ENCODE measurements around the gene CDC42EP1. TPM values are rescaled to one million over a fixed set of nuclear protein-coding genes. Genes with fewer than 3 reads are reported as not detected.
"Not testable (repeated sequence)": the region's sequence is repeated elsewhere in the genome, so short reads cannot be mapped to it uniquely, and the experiment has no call there.

CDC42EP1 gene
- total RNA-seq, 2 donors from 2014 or later, result 4.0 to 4.6 TPM

DNA sequence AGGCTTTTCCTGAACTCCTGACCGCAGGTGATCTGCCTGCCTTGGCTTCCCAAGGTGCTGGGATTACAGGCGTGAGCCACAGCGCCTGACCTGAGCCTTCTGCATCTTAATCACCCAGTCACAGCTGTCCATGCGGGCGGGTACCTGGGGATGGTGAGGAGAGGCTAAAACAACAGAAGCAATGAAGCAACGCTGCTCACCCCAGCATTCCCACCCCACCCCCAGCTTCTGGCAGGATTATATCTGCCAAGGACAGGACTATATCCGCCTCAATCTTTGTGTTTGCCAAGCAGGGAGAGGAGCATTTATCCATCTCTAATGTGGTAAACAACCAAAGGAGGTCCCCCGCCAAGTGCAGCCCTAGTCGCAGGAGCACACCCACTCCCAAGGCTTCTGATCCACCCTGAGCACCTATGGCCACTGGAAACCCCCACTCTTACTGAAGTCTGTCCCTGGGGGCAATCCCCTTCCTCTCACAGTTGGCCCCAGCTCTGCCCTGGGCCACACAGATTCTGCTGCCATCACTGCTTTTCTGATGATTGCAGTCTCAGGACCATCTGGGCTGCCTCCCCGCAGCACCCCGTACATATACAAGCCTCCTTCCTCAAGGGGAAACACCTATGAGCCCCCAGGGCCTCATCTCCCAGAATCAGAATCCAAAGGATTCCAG, 28.4 kb downstream of the CDC42EP1 start:
- H3K36me3 Mint-ChIP-seq (ENCODE audit: insufficient read depth in 2 of 2), result no peaks in the 10 kb centered on the region

DNA sequence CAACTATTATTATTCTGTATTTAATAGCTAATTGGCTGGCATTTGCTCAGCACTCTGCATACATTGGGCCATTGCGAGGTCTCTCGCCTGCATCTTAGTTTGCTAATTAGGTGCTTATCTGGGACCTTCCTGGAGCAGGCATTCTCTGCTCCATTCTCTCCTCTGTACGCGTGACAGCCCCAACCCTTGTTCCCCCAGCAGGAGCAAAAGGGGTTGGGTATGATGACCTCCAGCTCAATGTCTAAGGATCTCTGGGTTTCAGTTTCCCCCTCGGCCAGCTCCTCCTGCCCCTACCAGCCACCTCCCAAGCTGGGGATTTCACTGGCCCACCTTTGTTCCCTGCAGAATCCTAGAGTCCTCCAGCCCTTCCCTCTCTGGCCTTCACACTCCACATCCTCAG, 29.4 kb downstream of the CDC42EP1 start:
- H3K27me3 Mint-ChIP-seq (ENCODE audit: low read depth), result no peaks in the 10 kb centered on the region
- no peak overlapping the region for H3K27ac Mint-ChIP-seq
- no peaks in the 10 kb centered on the region for H3K9me3 Mint-ChIP-seq
- DNase-seq, result no peak
- no peaks in the 10 kb centered on the region for H3K36me3 Mint-ChIP-seq (ENCODE audit: insufficient read depth in 2 of 2)
- H3K4me1 Mint-ChIP-seq (ENCODE audit: low read depth), result peaks cover 11% of the 10 kb centered on the region
- no peak overlapping the region for H3K4me3 Mint-ChIP-seq
- ATAC-seq (replicated peaks in 1 of 2), result no peak

More for the DNA sequence above, 28.4 kb downstream of the CDC42EP1 start:
- Mint-ChIP-seq H3K27ac (no peak overlapping the region), H3K9me3 (no peaks in the 10 kb centered on the region), H3K27me3 (ENCODE audit: low read depth) (no peaks in the 10 kb centered on the region), H3K4me1 (ENCODE audit: low read depth) (peaks cover 11% of the 10 kb centered on the region), H3K4me3 (no peak overlapping the region)
- ATAC-seq (replicated peaks in 1 of 2), result no peak
- no peak for DNase-seq

DNA sequence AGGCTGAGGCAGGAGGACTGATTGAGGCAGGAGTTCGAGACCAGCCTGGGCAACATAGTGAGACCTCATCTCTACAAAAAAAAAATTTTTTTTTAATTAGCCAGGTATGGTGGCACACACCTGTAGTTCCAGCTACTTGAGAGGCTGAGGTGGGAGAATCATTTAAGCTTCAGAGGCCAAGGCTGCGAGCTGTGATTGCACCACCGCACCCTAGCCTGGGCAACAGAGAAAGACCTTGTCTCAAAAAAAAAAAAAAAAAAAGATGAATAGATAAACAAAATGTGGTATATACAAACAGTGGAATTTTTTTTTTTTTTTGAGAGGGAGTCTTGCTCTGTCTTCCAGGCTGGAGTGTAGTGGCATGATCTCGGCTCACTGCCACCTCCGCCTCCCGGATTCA, 30.8 kb downstream of the CDC42EP1 start:
- H3K4me3 Mint-ChIP-seq; H3K27me3 Mint-ChIP-seq (ENCODE audit: low read depth); DNase-seq; H3K9me3 Mint-ChIP-seq; ATAC-seq (replicated peaks in 1 of 2); H3K36me3 Mint-ChIP-seq (ENCODE audit: insufficient read depth in 2 of 2); H3K27ac Mint-ChIP-seq: not testable (repeated sequence)
- peaks cover 11% of the 10 kb centered on the region for H3K4me1 Mint-ChIP-seq (ENCODE audit: low read depth)

DNA sequence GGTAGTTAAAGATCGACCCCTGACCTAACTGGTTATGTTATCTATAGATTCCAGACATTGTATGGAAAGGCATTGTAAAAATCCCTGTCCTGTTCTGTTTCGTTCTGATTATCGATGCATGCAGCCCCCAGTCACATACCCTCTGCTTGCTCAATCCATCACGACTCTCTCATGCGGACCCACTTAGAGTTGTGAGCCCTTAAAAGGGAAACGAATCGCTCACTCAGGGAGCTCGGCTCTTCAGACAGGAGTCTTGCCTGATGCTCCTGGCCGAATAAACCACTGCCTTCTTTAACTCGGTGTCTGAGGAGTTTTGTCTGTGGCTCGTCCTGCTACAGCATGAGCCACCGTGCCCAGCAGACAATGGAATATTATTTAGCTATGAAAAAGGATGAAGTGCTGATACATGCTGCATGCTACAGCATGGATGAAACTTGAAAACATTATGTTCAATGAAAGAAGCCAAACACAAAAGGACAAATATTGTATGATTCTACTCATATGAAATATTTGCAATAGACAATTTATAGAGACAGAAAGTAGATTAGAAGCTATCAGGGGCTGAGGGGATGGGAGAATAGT, 31.6 kb downstream of the CDC42EP1 start:
- peaks cover 11% of the 10 kb centered on the region for H3K4me1 Mint-ChIP-seq (ENCODE audit: low read depth)
- no peaks in the 10 kb centered on the region for H3K27me3 Mint-ChIP-seq (ENCODE audit: low read depth)
- H3K27ac Mint-ChIP-seq, result peak overlapping the region; percentile 71
- peak overlapping the region; percentile 88 to 97 for H3K4me3 Mint-ChIP-seq
- H3K36me3 Mint-ChIP-seq (ENCODE audit: insufficient read depth in 2 of 2), result no peaks in the 10 kb centered on the region
- no peaks in the 10 kb centered on the region for H3K9me3 Mint-ChIP-seq
- ATAC-seq (replicated peaks in 1 of 2) (no peak), DNase-seq (no peak)

DNA sequence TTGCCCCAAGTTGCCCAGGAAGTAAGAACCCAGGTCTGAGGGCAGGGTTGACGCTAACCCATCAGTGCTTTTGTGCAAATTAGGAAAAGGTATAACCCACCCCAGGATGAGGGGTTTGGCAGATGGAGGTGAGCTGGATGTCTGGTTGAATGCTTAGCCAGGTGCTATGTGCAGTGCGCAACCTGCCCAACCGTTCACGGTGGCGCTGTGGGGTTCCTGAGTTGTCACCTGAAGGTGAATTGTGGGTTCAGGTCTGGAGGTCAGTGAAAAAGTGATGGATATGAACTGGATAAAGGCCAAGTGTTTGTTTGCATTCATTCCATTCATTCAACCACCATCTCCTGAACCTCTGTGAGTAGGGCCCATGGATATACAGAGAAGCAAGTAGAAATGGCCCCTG, 34.0 kb downstream of the CDC42EP1 start:
- no peaks in the 10 kb centered on the region for H3K36me3 Mint-ChIP-seq (ENCODE audit: insufficient read depth in 2 of 2)
- DNase-seq (no peak), ATAC-seq (replicated peaks in 1 of 2) (no peak)
- peaks cover 7% of the 10 kb centered on the region for H3K4me1 Mint-ChIP-seq (ENCODE audit: low read depth)
- no peak overlapping the region for H3K4me3 Mint-ChIP-seq
- H3K27ac Mint-ChIP-seq, result no peak overlapping the region
- no peaks in the 10 kb centered on the region for H3K9me3 Mint-ChIP-seq
- no peaks in the 10 kb centered on the region for H3K27me3 Mint-ChIP-seq (ENCODE audit: low read depth)

DNA sequence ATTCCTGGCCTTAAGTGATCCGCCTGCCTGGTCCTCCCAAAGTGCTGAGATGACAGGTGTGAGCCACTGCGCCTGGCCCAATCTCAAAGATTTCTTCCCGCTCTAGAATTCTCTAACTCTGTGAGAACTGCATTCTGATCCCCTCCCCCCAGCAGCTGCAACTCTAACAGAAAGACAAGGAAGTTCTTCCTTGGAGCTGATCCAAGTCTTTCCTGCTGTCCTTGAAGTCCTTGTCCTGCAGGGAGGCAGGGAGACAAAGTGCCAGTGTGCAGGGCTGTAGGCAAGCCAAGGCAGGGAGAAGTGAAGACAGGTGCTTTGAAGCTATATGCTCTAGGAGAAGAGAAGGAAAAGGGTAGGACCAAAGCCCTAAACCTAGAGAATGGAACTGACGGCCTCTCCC, 38.9 kb downstream of the CDC42EP1 start:
- Mint-ChIP-seq H3K9me3 (no peaks in the 10 kb centered on the region), H3K27ac (no peak overlapping the region), H3K4me3 (no peak overlapping the region), H3K27me3 (ENCODE audit: low read depth) (no peaks in the 10 kb centered on the region), H3K36me3 (ENCODE audit: insufficient read depth in 2 of 2) (no peaks in the 10 kb centered on the region), H3K4me1 (ENCODE audit: low read depth) (peaks cover 11% of the 10 kb centered on the region)
- DNase-seq (no peak), ATAC-seq (replicated peaks in 1 of 2) (no peak)

DNA sequence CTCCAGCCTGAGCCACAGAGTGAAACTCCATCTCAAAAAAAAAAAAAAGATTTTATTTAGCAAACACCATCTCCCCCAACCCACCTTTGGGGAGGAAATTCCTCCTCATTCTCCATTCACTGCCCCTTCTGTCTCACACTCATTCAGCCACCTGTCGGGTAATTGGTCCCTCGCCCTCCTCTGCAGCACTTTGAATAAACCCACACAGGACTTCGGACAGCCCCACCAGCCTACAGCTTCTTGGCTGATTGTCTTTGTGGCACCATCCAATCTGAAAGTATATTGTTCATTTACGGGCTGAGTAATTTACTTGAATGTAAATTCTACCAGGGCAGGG, 40.9 kb downstream of the CDC42EP1 start:
- Mint-ChIP-seq H3K4me3 (no peak overlapping the region), H3K9me3 (no peaks in the 10 kb centered on the region), H3K27ac (no peak overlapping the region), H3K4me1 (ENCODE audit: low read depth) (peaks cover 25% of the 10 kb centered on the region), H3K27me3 (ENCODE audit: low read depth) (no peaks in the 10 kb centered on the region), H3K36me3 (ENCODE audit: insufficient read depth in 2 of 2) (no peaks in the 10 kb centered on the region)
- DNase-seq (no peak), ATAC-seq (replicated peaks in 1 of 2) (no peak)

DNA sequence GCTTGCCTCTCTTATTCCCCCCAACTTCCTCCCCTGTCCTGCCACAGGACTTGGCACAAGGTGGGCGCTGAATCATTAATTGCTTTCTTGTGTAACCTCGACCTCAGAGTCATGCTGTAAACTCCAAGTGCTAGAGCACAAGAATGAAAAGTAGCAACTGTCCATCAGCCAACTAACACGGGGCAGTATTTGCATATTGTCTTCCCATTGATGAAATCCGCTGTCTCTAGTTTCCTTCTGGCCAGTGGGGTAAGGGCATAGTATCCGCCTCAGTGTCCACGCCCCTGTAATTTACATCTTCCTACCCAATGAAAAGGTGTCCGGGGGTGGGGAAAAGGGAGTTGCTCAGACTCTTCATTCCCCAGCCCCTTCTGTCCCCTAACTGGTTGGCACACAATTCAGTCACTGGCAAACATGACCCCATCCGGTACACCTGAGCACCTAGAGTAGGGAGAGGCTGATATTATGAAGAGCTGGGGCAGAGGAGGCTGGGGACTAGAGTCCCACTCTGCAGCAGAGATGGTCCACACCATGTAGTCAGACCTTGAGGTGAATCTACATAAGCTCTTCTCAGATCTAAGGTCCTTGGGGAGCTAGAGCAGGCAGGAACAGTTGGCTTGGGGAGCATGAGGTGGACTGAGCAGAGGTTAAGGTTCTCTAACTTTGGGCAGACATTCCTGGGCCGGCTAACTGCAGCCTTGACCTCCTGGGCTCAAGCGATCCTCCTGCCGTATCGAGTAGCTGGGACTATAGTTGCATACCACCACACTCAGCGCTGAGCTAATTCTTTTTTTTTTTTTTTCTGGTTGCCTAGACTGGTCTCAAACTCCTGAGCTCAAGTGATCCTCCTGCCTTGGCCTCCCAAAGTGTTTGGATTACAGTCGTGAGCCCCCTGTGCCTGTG, 41.5 kb downstream of the CDC42EP1 start:
- ATAC-seq (replicated peaks in 1 of 2), result peak; percentile 15 to 46
- Mint-ChIP-seq H3K27me3 (ENCODE audit: low read depth) (no peaks in the 10 kb centered on the region), H3K36me3 (ENCODE audit: insufficient read depth in 2 of 2) (no peaks in the 10 kb centered on the region), H3K4me3 (no peak overlapping the region), H3K4me1 (ENCODE audit: low read depth) (peaks cover 26% of the 10 kb centered on the region), H3K27ac (no peak overlapping the region), H3K9me3 (no peaks in the 10 kb centered on the region)
- no peak for DNase-seq

DNA sequence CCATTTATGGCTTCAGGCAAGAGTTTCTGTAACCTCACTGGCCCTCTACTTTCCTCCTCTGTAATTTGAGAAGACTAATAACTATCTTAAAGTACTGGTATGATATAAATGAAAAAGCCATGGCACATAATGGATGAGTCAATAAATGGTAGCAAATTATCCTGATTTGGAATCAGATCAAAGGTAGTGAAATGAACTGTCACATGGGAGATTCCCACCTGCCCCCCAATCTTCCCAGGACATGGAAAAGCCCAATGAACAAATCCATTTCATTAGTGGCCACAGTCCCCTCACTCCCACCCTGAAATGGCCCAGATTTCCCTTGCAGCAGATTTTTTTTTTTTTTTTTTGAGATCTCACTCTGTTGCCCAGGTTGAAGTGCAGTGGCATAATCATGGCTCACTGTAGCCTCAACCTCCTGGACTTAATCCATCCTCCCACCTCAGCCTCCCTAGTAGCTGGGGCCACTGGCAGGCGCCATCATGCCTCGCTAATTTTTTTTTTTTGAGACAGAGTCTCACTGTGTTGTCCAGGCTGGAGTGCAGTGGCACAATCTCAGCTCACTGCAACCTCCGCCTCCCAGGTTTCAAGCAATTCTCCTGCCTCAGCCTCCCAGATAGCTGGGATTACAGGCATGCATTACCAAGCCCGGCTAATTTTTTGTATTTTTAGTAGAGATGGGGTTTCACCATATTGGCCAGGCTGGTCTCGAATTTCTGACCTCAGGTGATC, 42.4 kb downstream of the CDC42EP1 start:
- not testable (repeated sequence) for H3K27me3 Mint-ChIP-seq (ENCODE audit: low read depth); H3K27ac Mint-ChIP-seq; H3K4me3 Mint-ChIP-seq; ATAC-seq (replicated peaks in 1 of 2); H3K36me3 Mint-ChIP-seq (ENCODE audit: insufficient read depth in 2 of 2); DNase-seq; H3K9me3 Mint-ChIP-seq
- H3K4me1 Mint-ChIP-seq (ENCODE audit: low read depth), result peaks cover 35% of the 10 kb centered on the region

DNA sequence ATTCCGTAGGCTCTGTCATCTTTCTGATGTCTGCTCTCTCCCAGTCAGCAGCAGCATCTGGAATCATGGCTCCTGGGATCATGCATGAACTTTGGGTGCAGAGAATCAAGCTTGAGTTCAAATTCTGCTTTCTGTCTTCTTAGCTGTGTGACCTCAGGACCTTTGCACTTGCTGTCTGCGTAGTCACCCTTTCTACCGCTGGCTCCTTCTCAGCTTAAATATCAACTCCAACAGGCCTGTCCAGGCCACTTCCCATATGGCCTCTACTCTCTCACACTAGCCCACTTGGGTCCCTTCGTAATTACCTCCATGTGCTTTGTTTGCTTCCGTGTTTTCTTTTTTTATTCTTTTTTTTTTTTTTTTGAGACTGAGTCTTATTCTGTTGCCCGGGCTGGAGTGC, 43.8 kb downstream of the CDC42EP1 start:
- ATAC-seq (replicated peaks in 1 of 2) (no peak), DNase-seq (no peak)
- Mint-ChIP-seq H3K4me3 (no peak overlapping the region), H3K36me3 (ENCODE audit: insufficient read depth in 2 of 2) (peaks cover 0 to 3% of the 10 kb centered on the region in 2 donors), H3K27me3 (ENCODE audit: low read depth) (no peaks in the 10 kb centered on the region), H3K4me1 (ENCODE audit: low read depth) (peaks cover 42% of the 10 kb centered on the region), H3K27ac (no peak overlapping the region), H3K9me3 (peaks cover 0 to 2% of the 10 kb centered on the region in 2 donors)

DNA sequence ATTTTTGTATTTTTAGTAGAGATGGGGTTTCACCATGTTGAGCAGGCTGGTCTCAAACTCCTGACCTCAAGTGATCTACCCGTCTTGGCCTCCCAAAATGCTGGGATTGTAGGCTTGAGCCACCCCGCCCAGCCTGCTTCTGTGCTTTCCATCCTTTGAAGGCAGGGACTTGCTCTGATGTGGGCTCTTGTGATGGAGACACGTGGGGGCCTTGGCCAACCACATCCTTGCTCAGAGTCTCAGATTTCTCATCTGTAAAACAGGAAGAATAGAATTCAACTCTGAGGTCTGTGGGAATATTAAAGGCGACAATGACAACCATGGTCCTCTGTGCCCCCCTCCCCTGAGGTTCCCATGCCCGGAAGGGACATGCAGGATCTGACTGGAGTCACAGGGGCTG, 44.6 kb downstream of the CDC42EP1 start:
- Mint-ChIP-seq H3K27ac (no peak overlapping the region), H3K27me3 (ENCODE audit: low read depth) (no peaks in the 10 kb centered on the region), H3K36me3 (ENCODE audit: insufficient read depth in 2 of 2) (peaks cover 3 to 4% of the 10 kb centered on the region in 2 donors), H3K4me3 (peak overlapping the region; percentile 3 to 24), H3K9me3 (peaks cover 0 to 2% of the 10 kb centered on the region in 2 donors), H3K4me1 (ENCODE audit: low read depth) (peaks cover 49% of the 10 kb centered on the region)
- peak; percentile 43 to 49 for DNase-seq
- no peak for ATAC-seq (replicated peaks in 1 of 2)

DNA sequence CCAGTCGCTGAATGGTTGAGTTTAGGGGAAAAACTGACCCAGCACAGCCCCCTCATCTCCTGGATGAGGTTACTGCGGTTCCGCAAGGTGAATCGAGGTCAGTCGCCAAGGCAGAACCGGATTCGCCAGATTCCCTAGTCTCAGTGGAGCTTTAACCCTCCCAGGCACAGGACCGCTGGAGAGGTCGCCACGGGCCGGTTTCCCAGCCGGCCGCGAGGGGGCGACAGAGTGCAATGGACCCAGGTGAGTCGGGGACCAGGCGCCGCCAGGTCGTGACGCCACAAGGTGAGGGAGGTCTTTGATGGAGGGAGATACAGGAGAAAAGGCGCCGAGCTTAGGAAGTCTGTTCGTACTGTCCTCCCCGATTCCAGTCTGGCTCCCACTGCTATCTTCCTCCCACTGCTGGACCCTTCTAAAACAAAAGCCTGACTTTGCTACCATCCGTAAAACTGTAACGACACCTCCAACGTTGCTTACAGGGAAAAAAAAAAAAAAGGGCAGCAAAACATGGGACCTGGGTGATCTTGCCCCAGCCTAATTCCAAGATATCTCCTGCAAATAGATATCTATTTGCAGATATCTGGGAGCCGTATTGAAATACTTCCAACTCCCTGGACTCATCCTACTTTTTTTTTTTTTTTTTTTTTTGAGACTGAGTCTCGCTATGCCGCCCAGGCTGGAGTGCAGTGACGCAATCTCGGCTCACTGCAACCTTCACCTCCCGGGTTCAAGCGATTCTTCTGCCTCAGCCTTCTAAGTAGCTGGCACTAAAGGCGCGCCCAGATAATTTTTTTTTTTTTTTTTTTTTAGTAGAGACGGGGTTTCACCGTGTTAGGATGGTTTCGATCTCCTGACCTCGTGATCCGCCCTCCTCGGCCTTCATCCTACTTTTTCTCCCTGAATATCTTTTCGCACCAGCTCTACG, 47.0 kb downstream of the CDC42EP1 start:
- no peaks in the 10 kb centered on the region for H3K27me3 Mint-ChIP-seq (ENCODE audit: low read depth)
- H3K4me3 Mint-ChIP-seq, result peak overlapping the region; percentile 88 to 90
- peaks cover 0 to 2% of the 10 kb centered on the region in 2 donors for H3K9me3 Mint-ChIP-seq
- H3K27ac Mint-ChIP-seq, result peak overlapping the region; percentile 97
- DNase-seq, result peak; percentile 91 to 96
- H3K4me1 Mint-ChIP-seq (ENCODE audit: low read depth), result peaks cover 52% of the 10 kb centered on the region
- peaks cover 3 to 4% of the 10 kb centered on the region in 2 donors for H3K36me3 Mint-ChIP-seq (ENCODE audit: insufficient read depth in 2 of 2)
- ATAC-seq (replicated peaks in 1 of 2), result peak; percentile 18 to 32
